ENCODE data around the gene SLC25A52. TPM values are rescaled to one million over a fixed set of nuclear protein-coding genes. Genes with fewer than 3 reads are reported as not detected.
A peak's percentile ranks its signal among the peaks of the same experiment; 100 is the strongest.
"Not testable (repeated sequence)": the region's sequence is repeated elsewhere in the genome, so short reads cannot be mapped to it uniquely, and the experiment has no call there.

The SLC25A52 gene
- polyA plus RNA-seq, 4 donors: 0.53 to 0.76 (median 0.61) TPM

GRCh38 chr18:31741097-31741735, 19.5 kb downstream of the SLC25A52 start:
- no peak for DNase-seq (ENCODE audit: low read depth in 4 of 4, low spot score in 3 of 4)

DNA sequence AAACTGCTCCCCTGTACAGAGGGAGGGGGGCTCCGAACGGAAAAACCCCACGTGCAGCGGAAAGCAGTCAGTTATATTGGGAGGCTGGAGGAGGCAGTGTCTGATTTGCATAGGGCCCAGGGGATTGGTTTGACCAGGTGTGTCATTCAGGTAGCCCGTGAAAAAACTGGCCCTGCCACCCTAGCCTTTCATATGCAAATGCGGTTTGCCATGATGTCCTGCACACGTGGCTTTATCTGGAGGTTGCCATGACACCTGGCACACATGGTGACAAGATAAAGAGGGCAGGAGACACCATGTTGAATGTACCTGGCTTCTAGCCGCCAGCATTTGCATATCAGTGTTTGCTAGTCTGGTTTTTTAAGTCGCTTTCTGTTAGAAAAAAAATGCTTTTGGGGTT, 20.5 kb downstream of the SLC25A52 start:
- DNase-seq (ENCODE audit: low read depth in 4 of 4, low spot score in 3 of 4): no peak

DNA sequence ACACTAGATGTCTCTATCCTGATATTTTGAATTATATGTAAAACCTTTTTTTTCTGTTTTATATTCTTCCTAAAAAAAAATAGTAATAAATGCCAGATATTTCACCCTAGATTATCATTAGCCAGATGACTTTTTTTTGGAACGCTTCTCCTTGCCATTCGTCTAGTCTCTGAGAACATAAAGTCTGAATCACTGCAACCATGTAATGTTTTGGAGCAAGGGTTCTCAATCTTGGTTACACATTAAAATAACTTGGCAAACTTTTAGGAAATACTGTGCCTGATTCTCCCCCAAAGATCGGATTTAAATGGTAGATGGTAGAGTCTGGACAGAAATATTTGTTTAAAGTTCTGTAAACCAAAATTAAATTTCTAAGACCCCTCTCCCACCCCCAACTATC, 21.0 kb downstream of the SLC25A52 start:
- DNase-seq (ENCODE audit: low read depth in 4 of 4, low spot score in 3 of 4): no peak

GRCh38 chr18:31738460-31739407, 21.9 kb downstream of the SLC25A52 start:
- no peak for DNase-seq (ENCODE audit: low read depth in 4 of 4, low spot score in 3 of 4)

GRCh38 chr18:31736630-31737029, 24.1 kb downstream of the SLC25A52 start:
- DNase-seq (ENCODE audit: low read depth in 4 of 4, low spot score in 3 of 4): no peak

GRCh38 chr18:31731628-31732027, 29.1 kb downstream of the SLC25A52 start:
- DNase-seq (ENCODE audit: low read depth in 4 of 4, low spot score in 3 of 4): no peak

GRCh38 chr18:31729196-31729595, 31.5 kb downstream of the SLC25A52 start:
- DNase-seq (ENCODE audit: low read depth in 4 of 4, low spot score in 3 of 4): not testable (repeated sequence)

DNA sequence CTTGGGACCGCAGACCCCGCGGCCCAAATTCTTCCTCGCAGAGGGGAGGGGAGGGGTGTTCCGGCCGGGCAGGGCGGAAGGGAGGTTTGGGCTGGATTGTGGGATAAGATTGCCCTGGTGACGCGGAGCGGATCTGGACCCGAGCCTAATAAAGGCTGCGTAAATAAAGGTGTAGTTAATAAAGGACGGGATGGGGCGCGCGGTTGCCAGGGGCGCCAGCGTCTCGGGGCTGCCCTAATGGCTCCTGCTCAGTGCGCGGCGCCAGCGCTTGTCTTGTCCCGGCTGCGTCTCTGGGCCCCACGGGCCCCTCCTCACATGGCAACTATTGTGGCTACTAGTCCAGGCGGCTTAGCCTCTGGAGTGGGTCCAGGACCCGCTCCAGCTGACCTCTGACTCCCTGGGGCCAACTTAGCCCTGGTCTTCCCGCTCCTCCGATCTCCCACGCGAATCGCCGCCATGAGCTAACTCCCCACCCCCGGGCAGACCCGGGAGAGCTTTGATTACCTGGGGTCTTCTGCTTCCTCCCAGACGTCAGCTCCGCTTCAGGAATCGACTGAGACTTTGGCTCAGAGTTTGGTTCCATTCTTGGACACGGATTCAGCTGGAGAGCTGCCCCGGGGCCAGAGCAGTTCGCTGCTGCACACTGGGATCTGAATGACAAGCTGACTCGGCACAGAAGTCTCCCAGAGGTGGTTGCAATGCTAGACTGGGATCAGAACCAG, 36.5 kb downstream of the SLC25A52 start:
- no peak for DNase-seq (ENCODE audit: low read depth in 4 of 4, low spot score in 3 of 4)

- DNase-seq (ENCODE audit: low read depth in 4 of 4, low spot score in 3 of 4): no peak
Observed at GRCh38 chr18:31723639-31723989, 37.1 kb downstream of the SLC25A52 start.

- DNase-seq (ENCODE audit: low read depth in 4 of 4, low spot score in 3 of 4): peak; percentile 56 to 65 (median 62)
Observed at GRCh38 chr18:31722369-31722957, 38.2 kb downstream of the SLC25A52 start.

- DNase-seq (ENCODE audit: low read depth in 4 of 4, low spot score in 3 of 4): no peak
Observed at GRCh38 chr18:31721601-31722000, 39.1 kb downstream of the SLC25A52 start.

DNA sequence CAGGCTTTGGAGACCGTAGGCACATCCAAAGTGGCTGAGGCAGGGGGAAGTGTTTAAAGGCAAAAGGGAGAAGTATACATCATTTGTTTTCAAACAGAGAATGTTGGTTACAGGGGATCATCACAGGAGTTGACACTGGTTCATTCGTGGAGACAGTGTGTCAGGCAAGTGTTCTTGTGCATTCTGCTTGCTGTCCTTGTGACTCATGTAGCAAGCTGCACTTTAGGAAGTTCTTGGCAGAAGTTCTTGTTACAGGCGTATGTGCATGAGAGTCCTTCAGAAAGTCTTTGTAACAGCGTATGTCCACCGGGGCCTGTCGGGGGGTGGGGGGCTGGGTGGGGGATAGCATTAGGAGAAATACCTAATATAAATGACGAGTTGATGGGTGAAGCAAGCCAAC, 39.8 kb downstream of the SLC25A52 start:
- DNase-seq (ENCODE audit: low read depth in 4 of 4, low spot score in 3 of 4): no peak

GRCh38 chr18:31719363-31720006, 41.2 kb downstream of the SLC25A52 start:
- DNase-seq (ENCODE audit: low read depth in 4 of 4, low spot score in 3 of 4): no peak

DNA sequence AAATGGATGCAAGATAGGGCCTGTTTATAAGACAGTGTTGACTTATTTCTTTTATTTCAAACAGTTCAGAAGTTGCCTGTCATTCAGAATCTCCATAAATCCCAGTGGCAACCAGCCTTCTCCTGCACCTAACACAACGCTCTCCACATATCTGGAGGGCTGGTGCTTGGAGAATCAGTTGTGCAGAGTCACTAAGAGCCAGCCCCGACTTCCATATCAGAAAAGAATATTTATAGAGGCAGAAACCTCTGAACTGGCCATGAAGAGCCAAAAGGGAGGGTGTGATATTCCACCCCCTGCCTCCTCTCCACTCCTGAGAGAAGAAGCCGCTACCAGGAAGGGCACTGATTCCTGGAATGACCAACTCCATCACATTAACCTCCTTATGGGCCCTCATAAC, 42.3 kb downstream of the SLC25A52 start:
- no peak for DNase-seq (ENCODE audit: low read depth in 4 of 4, low spot score in 3 of 4)

- DNase-seq (ENCODE audit: low read depth in 4 of 4, low spot score in 3 of 4): no peak
Observed at GRCh38 chr18:31716362-31716761, 44.3 kb downstream of the SLC25A52 start.

GRCh38 chr18:31711365-31712172, 49.1 kb downstream of the SLC25A52 start:
- no peak for DNase-seq (ENCODE audit: low read depth in 4 of 4, low spot score in 3 of 4)

- DNase-seq (ENCODE audit: low read depth in 4 of 4, low spot score in 3 of 4): no peak
Observed at GRCh38 chr18:31710826-31711225, 49.9 kb downstream of the SLC25A52 start.

Measured in right renal pelvis (tissue), 4 donors.